ENCODE data around the gene MRPL53. TPM values are rescaled to one million over a fixed set of nuclear protein-coding genes. Genes with fewer than 3 reads are reported as not detected.

Gene MRPL53
- total and polyA plus RNA-seq, 2 experiments from 2014 or later: 7.7 to 65.1 TPM

DNA sequence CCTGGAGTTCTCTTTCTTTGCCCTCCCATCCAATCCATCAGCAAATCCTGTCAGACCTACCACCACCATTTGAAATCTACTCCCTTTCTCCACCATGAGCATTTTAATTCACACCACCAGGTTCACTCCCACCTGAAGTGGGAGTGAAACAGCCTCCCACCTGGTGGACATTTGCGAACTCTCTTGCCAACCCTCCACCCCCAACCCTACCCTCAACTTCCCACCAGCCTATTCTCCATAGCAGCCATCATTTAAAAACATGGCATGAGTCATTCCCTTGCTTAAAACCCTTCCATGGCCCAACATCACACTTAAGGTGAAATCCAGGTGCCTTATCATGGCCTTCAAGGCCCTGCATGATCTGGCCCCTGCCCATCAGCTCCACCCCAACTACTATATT is 34.2 kb downstream of the MRPL53 start:
- Histone ChIP-seq H3K79me2 (replicated peaks; ENCODE audit: insufficient read depth) (peaks cover 60% of the 10 kb centered on the region), H4K20me1 (replicated peaks; ENCODE audit: insufficient read depth) (peaks cover 34% of the 10 kb centered on the region), H3K27me3 (ENCODE audit: insufficient read depth) (no peaks in the 10 kb centered on the region), H3K27ac (ENCODE audit: low read depth) (no peak overlapping the region), H2AFZ (no peak overlapping the region), H3K4me2 (peak overlapping the region; percentile 48; the same call in 1 of the 2 replicates), H3K36me3 (ENCODE audit: insufficient read depth) (no peaks in the 10 kb centered on the region), H3F3A (replicated peaks; ENCODE audit: low read depth) (peaks cover 18% of the 10 kb centered on the region), H3K4me1 (ENCODE audit: insufficient read depth) (peaks cover 35% of the 10 kb centered on the region), H3K9me2 (ENCODE audit: insufficient read depth) (no peaks in the 10 kb centered on the region), H3K4me3 (0 out of 2 replicates have a peak overlapping the region, but pooled peaks have one; percentile 30)
- ATAC-seq (no peak), DNase-seq (ENCODE audit: low spot score) (no peak)
- Mint-ChIP-seq H3K27me3 (ENCODE audit: insufficient read depth, low read depth, poor library complexity) (peaks cover 23% of the 10 kb centered on the region), H3K27ac (peak overlapping the region; percentile 64; the same call in 1 of the 2 replicates), H3K9me3 (no peaks in the 10 kb centered on the region), H3K4me1 (peaks cover 40% of the 10 kb centered on the region), H3K36me3 (ENCODE audit: low read depth) (peaks cover 27% of the 10 kb centered on the region), H3K4me3 (peak overlapping the region; percentile 98; the same call in 2 of the 3 replicates)
- TF ChIP-seq ZNF331 (CRISPR knock-in tag; IDR thresholded peaks at IDR 0.05; ENCODE audit: low read depth) (no peak), NANOG (IDR thresholded peaks at IDR 0.05; ENCODE audit: borderline replicate concordance) (no peak), ZNF114 (CRISPR knock-in tag; IDR thresholded peaks at IDR 0.05) (no peak), STAT1 (IDR thresholded peaks at IDR 0.05; ENCODE audit: unreplicated experiment) (no peak), CTCF (conservative IDR thresholded peaks at IDR 0.05; ENCODE audit: low read depth in 2 of 2) (no peak), ETS1 (IDR thresholded peaks at IDR 0.05) (no peak), POLR2AphosphoS5 (IDR thresholded peaks at IDR 0.05; ENCODE audit: low read depth) (no peak), JUNB (IDR thresholded peaks at IDR 0.05; ENCODE audit: unreplicated experiment) (no peak), EZH2 (IDR thresholded peaks at IDR 0.05; ENCODE audit: low read depth, unreplicated experiment) (no peak), CREB1 (CRISPR knock-in tag; IDR thresholded peaks at IDR 0.05; ENCODE audit: low read depth) (no peak)
- TF ChIP-seq, protein P1, sequence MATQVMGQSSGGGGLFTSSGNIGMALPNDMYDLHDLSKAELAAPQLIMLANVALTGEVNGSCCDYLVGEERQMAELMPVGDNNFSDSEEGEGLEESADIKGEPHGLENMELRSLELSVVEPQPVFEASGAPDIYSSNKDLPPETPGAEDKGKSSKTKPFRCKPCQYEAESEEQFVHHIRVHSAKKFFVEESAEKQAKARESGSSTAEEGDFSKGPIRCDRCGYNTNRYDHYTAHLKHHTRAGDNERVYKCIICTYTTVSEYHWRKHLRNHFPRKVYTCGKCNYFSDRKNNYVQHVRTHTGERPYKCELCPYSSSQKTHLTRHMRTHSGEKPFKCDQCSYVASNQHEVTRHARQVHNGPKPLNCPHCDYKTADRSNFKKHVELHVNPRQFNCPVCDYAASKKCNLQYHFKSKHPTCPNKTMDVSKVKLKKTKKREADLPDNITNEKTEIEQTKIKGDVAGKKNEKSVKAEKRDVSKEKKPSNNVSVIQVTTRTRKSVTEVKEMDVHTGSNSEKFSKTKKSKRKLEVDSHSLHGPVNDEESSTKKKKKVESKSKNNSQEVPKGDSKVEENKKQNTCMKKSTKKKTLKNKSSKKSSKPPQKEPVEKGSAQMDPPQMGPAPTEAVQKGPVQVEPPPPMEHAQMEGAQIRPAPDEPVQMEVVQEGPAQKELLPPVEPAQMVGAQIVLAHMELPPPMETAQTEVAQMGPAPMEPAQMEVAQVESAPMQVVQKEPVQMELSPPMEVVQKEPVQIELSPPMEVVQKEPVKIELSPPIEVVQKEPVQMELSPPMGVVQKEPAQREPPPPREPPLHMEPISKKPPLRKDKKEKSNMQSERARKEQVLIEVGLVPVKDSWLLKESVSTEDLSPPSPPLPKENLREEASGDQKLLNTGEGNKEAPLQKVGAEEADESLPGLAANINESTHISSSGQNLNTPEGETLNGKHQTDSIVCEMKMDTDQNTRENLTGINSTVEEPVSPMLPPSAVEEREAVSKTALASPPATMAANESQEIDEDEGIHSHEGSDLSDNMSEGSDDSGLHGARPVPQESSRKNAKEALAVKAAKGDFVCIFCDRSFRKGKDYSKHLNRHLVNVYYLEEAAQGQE (IDR thresholded peaks at IDR 0.05; ENCODE audit: unreplicated experiment): no peak
- TF ChIP-seq, protein P2, sequence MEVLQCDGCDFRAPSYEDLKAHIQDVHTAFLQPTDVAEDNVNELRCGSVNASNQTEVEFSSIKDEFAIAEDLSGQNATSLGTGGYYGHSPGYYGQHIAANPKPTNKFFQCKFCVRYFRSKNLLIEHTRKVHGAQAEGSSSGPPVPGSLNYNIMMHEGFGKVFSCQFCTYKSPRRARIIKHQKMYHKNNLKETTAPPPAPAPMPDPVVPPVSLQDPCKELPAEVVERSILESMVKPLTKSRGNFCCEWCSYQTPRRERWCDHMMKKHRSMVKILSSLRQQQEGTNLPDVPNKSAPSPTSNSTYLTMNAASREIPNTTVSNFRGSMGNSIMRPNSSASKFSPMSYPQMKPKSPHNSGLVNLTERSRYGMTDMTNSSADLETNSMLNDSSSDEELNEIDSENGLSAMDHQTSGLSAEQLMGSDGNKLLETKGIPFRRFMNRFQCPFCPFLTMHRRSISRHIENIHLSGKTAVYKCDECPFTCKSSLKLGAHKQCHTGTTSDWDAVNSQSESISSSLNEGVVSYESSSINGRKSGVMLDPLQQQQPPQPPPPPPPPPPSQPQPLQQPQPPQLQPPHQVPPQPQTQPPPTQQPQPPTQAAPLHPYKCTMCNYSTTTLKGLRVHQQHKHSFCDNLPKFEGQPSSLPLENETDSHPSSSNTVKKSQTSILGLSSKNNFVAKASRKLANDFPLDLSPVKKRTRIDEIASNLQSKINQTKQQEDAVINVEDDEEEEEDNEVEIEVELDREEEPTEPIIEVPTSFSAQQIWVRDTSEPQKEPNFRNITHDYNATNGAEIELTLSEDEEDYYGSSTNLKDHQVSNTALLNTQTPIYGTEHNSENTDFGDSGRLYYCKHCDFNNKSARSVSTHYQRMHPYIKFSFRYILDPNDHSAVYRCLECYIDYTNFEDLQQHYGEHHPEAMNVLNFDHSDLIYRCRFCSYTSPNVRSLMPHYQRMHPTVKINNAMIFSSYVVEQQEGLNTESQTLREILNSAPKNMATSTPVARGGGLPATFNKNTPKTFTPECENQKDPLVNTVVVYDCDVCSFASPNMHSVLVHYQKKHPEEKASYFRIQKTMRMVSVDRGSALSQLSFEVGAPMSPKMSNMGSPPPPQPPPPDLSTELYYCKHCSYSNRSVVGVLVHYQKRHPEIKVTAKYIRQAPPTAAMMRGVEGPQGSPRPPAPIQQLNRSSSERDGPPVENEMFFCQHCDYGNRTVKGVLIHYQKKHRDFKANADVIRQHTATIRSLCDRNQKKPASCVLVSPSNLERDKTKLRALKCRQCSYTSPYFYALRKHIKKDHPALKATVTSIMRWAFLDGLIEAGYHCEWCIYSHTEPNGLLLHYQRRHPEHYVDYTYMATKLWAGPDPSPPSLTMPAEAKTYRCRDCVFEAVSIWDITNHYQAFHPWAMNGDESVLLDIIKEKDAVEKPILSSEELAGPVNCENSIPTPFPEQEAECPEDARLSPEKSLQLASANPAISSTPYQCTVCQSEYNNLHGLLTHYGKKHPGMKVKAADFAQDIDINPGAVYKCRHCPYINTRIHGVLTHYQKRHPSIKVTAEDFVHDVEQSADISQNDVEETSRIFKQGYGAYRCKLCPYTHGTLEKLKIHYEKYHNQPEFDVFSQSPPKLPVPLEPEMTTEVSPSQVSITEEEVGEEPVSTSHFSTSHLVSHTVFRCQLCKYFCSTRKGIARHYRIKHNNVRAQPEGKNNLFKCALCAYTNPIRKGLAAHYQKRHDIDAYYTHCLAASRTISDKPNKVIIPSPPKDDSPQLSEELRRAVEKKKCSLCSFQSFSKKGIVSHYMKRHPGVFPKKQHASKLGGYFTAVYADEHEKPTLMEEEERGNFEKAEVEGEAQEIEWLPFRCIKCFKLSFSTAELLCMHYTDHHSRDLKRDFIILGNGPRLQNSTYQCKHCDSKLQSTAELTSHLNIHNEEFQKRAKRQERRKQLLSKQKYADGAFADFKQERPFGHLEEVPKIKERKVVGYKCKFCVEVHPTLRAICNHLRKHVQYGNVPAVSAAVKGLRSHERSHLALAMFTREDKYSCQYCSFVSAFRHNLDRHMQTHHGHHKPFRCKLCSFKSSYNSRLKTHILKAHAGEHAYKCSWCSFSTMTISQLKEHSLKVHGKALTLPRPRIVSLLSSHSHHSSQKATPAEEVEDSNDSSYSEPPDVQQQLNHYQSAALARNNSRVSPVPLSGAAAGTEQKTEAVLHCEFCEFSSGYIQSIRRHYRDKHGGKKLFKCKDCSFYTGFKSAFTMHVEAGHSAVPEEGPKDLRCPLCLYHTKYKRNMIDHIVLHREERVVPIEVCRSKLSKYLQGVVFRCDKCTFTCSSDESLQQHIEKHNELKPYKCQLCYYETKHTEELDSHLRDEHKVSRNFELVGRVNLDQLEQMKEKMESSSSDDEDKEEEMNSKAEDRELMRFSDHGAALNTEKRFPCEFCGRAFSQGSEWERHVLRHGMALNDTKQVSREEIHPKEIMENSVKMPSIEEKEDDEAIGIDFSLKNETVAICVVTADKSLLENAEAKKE (CRISPR knock-in tag; IDR thresholded peaks at IDR 0.05): no peak
